ENCODE measurements around the gene RAPGEF2.
"Not testable (repeated sequence)": the region's sequence is repeated elsewhere in the genome, so short reads cannot be mapped to it uniquely, and the experiment has no call there.

Gene RAPGEF2

GRCh38 chr4:159282944-159283343 lies 180.1 kb downstream of the RAPGEF2 start:
- no peak for DNase-seq

DNA sequence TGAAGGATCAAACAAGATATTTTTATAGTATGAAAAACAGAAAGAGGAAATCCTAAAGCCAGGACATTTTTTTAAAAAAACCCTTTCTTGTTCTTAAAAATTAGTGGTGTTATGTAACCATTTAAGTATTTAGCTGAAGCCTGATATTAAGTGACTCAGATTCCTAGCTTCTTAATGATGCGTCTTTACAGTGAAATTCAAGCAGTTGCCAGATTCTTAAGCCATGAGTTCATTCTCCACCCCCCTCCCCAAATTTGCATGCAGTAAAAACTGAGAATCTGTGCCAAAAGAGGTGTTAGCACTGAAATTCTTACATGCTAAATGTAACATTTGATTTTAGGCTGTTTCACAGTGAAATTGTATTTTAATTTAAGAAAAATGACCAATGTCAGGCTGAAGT lies 180.8 kb downstream of the RAPGEF2 start:
- DNase-seq = no peak

- no peak for DNase-seq
Measured at GRCh38 chr4:159284113-159284512, 181.2 kb downstream of the RAPGEF2 start.

- DNase-seq = no peak
Measured at GRCh38 chr4:159284733-159285132, 181.9 kb downstream of the RAPGEF2 start.

DNA sequence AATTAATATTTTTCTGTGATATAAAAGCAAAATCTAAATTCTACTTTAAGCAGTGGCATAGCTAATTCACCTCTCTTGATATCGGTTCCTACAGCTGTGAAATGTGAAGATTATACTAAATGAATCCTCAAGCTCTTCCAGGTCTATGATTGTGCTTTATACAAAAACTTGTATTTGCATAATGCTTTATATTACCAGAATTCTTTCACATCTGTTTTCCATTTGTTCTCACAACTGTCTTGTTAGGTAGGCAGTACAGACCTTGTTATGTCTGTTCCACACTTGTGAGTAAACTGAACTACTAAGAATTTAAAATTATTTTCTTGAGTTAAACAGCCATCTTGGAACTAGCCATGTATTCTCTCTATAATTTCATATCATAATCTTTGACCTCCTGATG lies 184.9 kb downstream of the RAPGEF2 start:
- DNase-seq = no peak

GRCh38 chr4:159289682-159290081 lies 186.8 kb downstream of the RAPGEF2 start:
- DNase-seq = no peak

- no peak for DNase-seq
Measured at GRCh38 chr4:159290321-159291030, 187.6 kb downstream of the RAPGEF2 start.

- no peak for DNase-seq
Measured at GRCh38 chr4:159291176-159291575, 188.3 kb downstream of the RAPGEF2 start.

DNA sequence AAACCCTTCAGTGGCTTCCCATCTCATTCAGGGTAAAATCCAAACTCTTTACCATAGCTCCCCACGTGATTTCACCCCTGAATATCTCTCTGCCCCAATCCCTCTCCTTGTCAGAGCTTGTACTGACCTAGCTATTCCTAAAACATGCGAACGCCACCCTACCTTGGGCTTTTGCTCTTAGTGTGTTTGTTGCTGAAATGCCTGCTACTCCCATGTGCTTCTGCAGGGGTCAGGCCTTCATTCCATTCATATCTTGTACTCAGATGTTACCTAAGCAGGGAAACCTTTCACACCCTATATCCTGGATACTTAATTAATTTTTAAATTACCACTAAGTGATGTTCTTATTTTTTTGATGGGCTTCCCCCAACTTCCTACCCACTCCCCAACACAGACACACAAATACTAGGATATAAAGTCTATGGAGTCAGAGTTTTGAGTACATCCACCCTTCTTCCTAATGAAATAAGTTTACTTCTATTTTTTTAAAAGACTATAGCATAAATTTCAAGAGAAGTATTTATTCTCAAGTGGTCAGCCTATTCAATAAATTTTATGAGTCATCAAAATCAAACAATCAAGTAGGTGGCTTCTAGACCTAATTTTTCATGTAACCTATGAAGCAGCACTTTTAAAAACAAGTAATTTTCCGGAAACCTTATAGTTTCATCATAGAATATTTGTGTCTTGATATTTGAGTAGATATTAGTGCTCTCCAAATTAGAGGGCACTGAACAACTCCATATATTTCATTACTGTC lies 189.4 kb downstream of the RAPGEF2 start:
- no peak for DNase-seq

DNA sequence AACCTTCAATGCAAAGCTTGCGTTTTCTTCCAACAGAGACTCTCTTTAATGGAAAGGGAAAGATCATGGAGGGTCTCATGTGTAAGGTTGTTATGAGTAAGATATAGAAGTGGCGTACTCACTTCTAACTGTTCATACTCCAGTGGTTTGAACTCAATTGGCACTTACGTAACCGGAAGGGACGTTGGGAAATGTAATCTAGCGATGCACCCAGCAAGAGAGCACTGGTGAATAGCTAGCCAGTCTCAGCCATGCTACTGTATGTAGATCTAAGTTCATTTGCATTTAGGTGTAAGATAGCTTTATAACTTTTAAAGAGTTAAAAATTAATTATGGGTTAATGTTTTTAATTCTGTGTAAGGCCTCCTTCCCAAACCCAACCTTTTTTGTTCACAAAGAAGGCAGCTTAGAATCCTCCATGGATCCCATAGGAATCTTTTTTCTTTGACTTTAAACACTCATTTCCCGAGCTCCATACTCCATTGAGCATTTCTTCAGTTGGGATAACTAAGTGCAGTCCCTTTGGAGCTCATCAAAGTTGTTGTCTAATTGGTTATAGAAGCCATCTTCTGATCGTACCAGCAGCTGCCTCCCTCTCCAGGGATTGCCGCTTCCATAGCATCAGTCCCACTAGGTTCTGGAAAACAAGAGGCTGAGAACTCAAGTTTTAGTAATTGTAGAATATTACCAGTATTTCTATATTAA lies 191.1 kb downstream of the RAPGEF2 start:
- no peak for DNase-seq

DNA sequence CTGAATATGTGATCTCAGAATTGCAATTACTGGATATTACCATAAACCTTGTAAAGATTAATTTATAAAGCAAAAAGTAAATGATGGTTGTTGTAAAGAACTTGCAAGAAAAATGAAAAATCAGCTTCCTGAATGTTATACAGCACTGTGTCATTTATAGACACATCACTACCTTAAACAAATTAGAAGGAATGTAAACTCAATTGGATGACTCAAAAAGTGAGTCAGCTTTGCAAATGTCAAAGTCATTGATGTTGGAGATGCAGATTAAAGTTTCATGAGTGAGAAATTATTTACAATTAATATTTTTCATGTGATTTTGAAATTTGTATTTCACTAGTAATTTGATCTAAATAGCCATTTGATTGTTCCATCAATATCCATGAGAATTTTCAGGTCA lies 193.2 kb downstream of the RAPGEF2 start:
- no peak for DNase-seq

- DNase-seq = no peak
Measured at GRCh38 chr4:159297091-159297490, 194.2 kb downstream of the RAPGEF2 start.

- DNase-seq = no peak
Measured at GRCh38 chr4:159298502-159298901, 195.6 kb downstream of the RAPGEF2 start.

- DNase-seq = no peak
Measured at GRCh38 chr4:159303435-159303834, 200.6 kb downstream of the RAPGEF2 start.

GRCh38 chr4:159305129-159305528 lies 202.2 kb downstream of the RAPGEF2 start:
- DNase-seq = no peak

- DNase-seq = no peak
Measured at GRCh38 chr4:159307929-159308328, 205.1 kb downstream of the RAPGEF2 start.

DNA sequence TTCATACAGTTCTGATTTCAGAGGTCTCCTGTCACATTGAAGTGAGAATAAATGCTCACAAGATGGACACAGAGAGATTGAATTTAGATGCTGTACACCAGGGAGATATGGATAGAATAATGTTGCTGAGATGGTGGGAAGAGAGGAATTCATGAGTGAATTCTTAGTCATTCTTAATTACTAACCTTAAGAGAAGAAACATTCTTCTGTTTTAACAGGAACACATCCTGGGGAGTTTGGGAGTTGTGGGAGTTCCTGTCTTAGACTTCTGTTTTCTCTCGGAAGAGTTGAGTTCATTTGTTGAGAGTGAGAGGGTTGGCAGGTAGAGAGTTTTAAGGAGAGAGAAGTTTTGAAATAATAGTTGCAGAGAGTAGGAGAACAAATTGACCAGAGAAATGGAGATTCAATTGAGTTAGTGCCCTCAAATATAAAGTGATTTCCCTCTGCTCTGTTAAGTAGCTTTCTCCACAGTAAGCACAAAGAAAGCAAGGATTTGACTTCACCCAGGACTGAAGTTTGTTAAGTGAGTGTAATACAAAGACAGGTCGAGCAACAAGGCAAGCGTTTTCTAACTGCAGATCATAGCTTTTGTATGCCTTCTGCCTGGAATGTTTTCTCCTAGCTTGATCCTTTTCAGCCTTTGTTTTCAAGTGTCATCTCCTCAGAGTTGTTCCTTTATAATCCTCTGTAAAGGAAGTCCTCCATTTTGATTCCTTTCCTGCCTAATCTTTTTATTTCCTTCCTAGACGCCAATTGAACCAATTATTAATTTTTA lies 205.9 kb downstream of the RAPGEF2 start:
- DNase-seq = no peak

- no peak for DNase-seq
Measured at GRCh38 chr4:159312236-159312635, 209.4 kb downstream of the RAPGEF2 start.

GRCh38 chr4:159315879-159316278 lies 213.0 kb downstream of the RAPGEF2 start:
- not testable (repeated sequence) for DNase-seq

DNA sequence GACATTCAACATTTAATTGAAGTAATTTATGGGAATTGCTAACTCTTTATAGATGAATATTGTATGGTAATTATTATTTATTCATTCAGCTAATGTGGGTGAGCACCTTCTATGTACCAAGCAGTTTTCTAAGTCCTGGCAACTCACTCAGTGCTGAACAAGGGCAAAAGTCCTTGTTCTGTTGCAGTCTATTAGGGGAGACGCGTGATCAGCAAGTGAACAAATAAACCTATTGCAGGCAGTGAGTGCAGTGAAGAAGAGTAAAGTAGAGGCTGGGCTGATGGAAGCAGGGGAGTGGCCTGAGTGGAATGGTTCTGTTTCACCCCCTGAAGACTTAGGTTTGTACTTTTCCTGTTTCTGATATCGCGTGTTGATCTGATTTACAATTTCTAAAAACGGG lies 214.3 kb downstream of the RAPGEF2 start:
- no peak for DNase-seq

DNA sequence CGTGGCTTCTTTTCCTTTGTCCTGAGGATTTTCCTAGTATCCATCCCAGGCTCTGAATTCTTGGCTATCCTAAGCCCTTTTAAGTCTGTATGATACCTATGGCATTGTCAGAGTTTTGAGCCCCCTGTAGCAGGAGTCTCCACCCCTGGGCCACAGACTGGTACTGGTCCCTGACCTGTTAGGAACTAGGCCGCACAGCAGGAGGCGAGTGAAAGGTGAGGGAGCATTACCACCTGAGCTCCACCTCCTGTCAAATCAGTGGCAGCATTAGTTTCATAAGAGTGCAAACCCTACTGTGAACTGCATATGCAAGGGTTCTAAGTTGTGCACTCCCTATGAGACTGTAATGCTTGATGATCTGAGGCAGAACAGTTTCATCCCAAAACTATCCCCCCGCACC lies 216.1 kb downstream of the RAPGEF2 start:
- DNase-seq = no peak

- DNase-seq = no peak
Measured at GRCh38 chr4:159326480-159326879, 223.6 kb downstream of the RAPGEF2 start.

DNA sequence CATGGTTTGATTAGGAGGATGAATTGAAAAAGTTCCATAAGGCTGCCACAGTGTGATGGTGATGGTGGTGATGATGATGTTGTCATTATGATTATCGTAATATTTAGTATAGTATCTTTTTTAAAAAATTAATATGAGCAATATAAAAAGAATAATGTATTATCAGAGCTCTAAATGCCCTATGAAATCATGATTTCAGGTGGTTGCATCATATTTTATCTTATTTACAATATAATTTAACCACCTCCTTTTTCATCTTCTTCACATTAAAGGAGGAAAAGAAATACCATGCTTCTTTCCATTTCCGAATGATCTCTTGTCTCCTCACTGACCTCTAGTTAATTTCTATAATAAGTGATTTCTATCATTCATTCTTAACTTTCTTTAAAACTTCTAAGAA lies 225.9 kb downstream of the RAPGEF2 start:
- no peak for DNase-seq

All from NCI-H774 (cell line).